ENCODE measurements around the gene CADPS2. TPM values are rescaled to one million over a fixed set of nuclear protein-coding genes. Genes with fewer than 3 reads are reported as not detected.

Gene CADPS2
- total and polyA plus RNA-seq, 2 of the 4 experiments (the other 2 are of a cell fraction), result 0.10 to 0.54 TPM

DNA sequence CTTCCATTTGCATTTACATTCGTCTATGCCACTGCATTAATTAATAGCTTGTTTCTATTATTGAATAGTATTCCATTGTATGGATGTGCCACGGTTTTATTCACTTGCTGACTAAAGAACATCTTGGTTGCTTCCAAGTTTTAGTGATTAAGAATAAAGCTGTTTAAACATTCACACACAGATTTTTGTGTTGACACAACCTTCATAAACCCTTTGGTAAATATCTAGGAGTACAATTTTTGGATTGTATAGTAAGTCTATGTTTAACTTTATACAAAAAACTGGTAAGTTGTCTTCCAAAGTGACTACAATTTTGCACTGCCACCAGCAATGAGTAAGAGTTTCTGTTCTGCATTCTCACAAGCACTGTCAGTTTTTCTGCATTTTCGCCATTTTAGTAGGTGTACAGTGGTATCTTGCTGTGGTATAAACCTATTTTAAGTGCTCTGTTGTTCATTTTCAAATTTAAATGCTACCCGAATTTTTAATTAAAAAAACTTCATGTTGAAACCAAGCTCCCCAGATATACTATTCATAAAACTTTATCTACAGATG is 308.7 kb downstream of the CADPS2 start:
- DNase-seq (no peak), ATAC-seq (ENCODE audit: low read depth) (no peak)
- H3K36me3 ChIP-seq (ENCODE audit: control insufficient read depth, insufficient read depth, low read length), result no peaks in the 10 kb centered on the region
- H4K91ac ChIP-seq (ENCODE audit: insufficient read depth, low read depth, low read length), result no peak overlapping the region
- H3K9ac ChIP-seq (ENCODE audit: low read depth, low read length), result no peak overlapping the region
- intact Hi-C loops (cut with micrococcal nuclease), result no loop called here
- H3K4me1 ChIP-seq (ENCODE audit: control insufficient read depth, insufficient read depth, low read length), result no peaks in the 10 kb centered on the region
- H2AFZ ChIP-seq (replicated peaks; ENCODE audit: low read length, poor library complexity), result no peak overlapping the region
- no peak overlapping the region for H3K14ac ChIP-seq (replicated peaks; ENCODE audit: low read depth, low read length)
- H2BK120ac ChIP-seq (ENCODE audit: low read depth, low read length), result no peak overlapping the region
- no peak overlapping the region for H3K4me3 ChIP-seq (ENCODE audit: insufficient read depth, low read depth, low read length)
- WGBS, 2 experiments (ENCODE audit: extremely low coverage in 2 of 2, insufficient read length in 1 of 2), result no CpG with 5 or more reads among the region's 4 CpGs
- no peak overlapping the region for H3K27ac ChIP-seq (ENCODE audit: insufficient read depth, low read length)
- TF ChIP-seq, protein P1, sequence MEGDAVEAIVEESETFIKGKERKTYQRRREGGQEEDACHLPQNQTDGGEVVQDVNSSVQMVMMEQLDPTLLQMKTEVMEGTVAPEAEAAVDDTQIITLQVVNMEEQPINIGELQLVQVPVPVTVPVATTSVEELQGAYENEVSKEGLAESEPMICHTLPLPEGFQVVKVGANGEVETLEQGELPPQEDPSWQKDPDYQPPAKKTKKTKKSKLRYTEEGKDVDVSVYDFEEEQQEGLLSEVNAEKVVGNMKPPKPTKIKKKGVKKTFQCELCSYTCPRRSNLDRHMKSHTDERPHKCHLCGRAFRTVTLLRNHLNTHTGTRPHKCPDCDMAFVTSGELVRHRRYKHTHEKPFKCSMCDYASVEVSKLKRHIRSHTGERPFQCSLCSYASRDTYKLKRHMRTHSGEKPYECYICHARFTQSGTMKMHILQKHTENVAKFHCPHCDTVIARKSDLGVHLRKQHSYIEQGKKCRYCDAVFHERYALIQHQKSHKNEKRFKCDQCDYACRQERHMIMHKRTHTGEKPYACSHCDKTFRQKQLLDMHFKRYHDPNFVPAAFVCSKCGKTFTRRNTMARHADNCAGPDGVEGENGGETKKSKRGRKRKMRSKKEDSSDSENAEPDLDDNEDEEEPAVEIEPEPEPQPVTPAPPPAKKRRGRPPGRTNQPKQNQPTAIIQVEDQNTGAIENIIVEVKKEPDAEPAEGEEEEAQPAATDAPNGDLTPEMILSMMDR (conservative IDR thresholded peaks at IDR 0.05; ENCODE audit: low read depth, low read length), result no peak
- no peak for TF ChIP-seq RFX5 (IDR thresholded peaks at IDR 0.05; ENCODE audit: low read depth, low read length)
- TF ChIP-seq NFE2L2 (IDR thresholded peaks at IDR 0.05; ENCODE audit: low read depth, low read length), result no peak
- TF ChIP-seq, protein P2, sequence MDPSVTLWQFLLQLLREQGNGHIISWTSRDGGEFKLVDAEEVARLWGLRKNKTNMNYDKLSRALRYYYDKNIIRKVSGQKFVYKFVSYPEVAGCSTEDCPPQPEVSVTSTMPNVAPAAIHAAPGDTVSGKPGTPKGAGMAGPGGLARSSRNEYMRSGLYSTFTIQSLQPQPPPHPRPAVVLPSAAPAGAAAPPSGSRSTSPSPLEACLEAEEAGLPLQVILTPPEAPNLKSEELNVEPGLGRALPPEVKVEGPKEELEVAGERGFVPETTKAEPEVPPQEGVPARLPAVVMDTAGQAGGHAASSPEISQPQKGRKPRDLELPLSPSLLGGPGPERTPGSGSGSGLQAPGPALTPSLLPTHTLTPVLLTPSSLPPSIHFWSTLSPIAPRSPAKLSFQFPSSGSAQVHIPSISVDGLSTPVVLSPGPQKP (IDR thresholded peaks at IDR 0.05; ENCODE audit: borderline replicate concordance, low read depth, low read length), result no peak
- no peak for TF ChIP-seq SMC3 (IDR thresholded peaks at IDR 0.05; ENCODE audit: low read depth, low read length)
- no peak for TF ChIP-seq MXI1 (IDR thresholded peaks at IDR 0.05; ENCODE audit: borderline replicate concordance, low read depth, low read length)
- no peak overlapping the region for H3K56ac ChIP-seq (ENCODE audit: extremely low read depth, insufficient read depth, low read length)
- no peaks in the 10 kb centered on the region for H3K9me1 ChIP-seq (ENCODE audit: insufficient read depth, low read length)
- in situ Hi-C loops (cut with MboI; ENCODE audit: low sequenced_read_pairs), result no loop called here
- H2BK20ac ChIP-seq (ENCODE audit: low read depth, low read length), result no peak overlapping the region
- H3K4me2 ChIP-seq (ENCODE audit: low read depth, low read length), result no peak overlapping the region
- CTCF ChIA-PET, result no interaction called here
- no peak overlapping the region for H2BK15ac ChIP-seq (ENCODE audit: low read depth, low read length)
- no peak overlapping the region for H2AK9ac ChIP-seq (replicated peaks; ENCODE audit: low read depth, low read length, poor library complexity)
- POLR2A ChIA-PET (ENCODE audit: unreplicated experiment), result no interaction called here
- H3K27me3 ChIP-seq (ENCODE audit: control insufficient read depth, insufficient read depth, low read length), result no peaks in the 10 kb centered on the region
- no peak overlapping the region for H3K4ac ChIP-seq (ENCODE audit: low read depth, low read length)
- no TSS peak for BruUV-seq (replicated peaks)
- no peak overlapping the region for H3K23ac ChIP-seq (ENCODE audit: low read depth, low read length)
- no peaks in the 10 kb centered on the region for H4K20me1 ChIP-seq (ENCODE audit: insufficient read depth, low read length)
- H4K5ac ChIP-seq (ENCODE audit: low read depth, low read length), result no peak overlapping the region
- H3K79me1 ChIP-seq (ENCODE audit: low read depth in 1 of 2, low read length in 2 of 2), result no peaks in the 10 kb centered on the region
- no peak overlapping the region for H3K18ac ChIP-seq (ENCODE audit: low read depth, low read length)
- H4K8ac ChIP-seq (ENCODE audit: low read depth in 2 of 2, low read length in 2 of 2), result no peak overlapping the region
- H2BK5ac ChIP-seq (ENCODE audit: low read depth, low read length, poor library complexity, severe bottlenecking), result no peak overlapping the region
- H2AK5ac ChIP-seq (ENCODE audit: low read depth, low read length), result no peak overlapping the region
- dilution Hi-C loops (cut with HindIII; ENCODE audit: low sequenced_read_pairs, unreplicated experiment), result no loop called here
- peaks cover 3% of the 10 kb centered on the region; the same call in 1 of the 2 replicates for H3K9me3 ChIP-seq (ENCODE audit: control insufficient read depth, insufficient read depth, low read length)
